Muscle of back (tissue), 11 donors: ENCODE data around the gene CACNA2D1. TPM values are rescaled to one million over a fixed set of nuclear protein-coding genes. Genes with fewer than 3 reads are reported as not detected.

Experiments used
- DNase-seq, 3 donors: peaks; one replicate each; pipeline versions ENCODE4 v3.0.0 to v3.0.0-alpha.2; 2013
- polyA plus RNA-seq, 10 donors: library from polyadenylated mRNA; unstranded; fragments of 120-200 nt; gene quantifications; one replicate each; pipeline ENCODE4 v1.2.1, GENCODE V29; 2013; ENCODE audit not compliant: insufficient read length in 10 of 10

Gene CACNA2D1
- polyA plus RNA-seq, 10 donors: 79.1 to 158 (median 107) TPM

DNA sequence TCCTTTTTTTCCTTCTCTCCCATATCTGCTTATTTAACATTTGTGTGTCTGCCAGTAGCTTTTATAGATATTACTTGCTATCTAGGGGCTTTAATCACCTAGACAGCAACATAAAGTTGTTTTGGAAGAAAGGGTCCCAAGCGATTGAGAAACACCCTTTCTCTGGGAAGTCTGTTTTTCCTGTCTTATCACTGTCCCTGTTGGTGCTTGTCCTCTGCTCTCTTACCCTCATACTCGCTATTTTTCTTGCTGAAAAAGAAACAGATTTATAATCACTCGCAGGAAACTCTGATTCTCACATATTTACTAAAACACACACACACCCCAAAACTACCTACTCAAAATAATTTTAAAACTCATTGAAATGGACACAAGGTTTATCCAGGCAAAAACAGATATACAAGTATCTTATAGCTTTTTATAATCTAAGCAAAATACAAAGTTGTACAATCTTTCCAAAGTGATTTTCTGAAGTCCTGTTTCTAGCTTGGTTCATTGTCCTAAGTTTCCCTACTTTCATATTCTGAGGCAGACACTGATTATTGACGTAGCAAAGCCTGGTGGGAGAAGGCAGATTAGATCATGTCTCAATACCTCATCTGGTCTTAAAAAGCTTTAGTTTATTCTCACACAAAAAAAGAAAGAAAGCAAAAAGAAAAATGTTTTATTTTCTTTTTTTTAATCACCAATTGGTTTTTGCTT lies 157.3 kb downstream of the CACNA2D1 start:
- DNase-seq: peak; percentile 41 to 73 (median 55)

DNA sequence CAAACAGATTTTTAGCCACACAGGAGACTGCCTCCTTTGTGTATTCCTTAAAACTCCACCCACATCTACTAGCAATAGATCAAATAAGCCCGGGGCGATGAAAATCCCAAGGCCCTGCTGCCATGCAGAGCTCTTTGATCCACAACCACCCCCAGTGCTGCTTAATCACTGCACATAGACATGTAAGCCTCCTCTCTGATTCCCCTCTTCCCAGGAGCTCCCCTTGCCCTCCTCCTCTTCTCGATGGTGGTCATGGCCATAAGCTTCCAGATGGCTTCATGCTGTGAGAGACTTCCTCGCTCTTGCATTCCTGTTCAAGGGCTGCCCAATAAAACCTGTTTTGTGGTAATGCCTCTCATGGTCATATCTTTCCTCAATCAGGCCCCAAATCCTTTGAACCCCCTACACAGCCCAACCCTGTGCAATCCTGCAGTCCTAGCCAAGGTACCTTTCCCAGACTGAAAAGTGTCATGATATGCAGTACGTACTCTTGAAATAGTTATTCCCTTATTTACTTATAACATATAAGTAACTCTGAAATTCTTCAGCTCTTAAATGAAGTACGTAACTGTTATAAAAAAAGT lies 158.5 kb downstream of the CACNA2D1 start:
- DNase-seq: no peak

DNA sequence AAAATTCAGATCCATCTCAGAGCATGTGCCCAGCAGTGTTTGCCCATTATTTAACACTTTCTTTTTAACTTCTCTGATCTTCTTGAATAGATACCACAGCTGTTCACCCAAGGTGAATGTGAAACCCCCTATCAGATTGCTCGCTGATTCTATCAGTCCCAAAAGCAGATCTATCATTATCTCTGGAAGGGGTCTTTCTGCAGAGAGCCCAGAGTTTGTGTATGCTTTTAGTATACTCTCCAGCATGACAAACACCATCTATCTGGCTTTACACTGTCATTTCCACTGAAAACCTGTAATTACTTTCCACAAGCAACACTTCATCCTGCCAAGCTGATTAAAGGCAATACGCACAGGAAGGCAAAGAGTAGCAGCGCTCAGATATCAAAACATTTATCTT lies 168.2 kb downstream of the CACNA2D1 start:
- DNase-seq: no peak

DNA sequence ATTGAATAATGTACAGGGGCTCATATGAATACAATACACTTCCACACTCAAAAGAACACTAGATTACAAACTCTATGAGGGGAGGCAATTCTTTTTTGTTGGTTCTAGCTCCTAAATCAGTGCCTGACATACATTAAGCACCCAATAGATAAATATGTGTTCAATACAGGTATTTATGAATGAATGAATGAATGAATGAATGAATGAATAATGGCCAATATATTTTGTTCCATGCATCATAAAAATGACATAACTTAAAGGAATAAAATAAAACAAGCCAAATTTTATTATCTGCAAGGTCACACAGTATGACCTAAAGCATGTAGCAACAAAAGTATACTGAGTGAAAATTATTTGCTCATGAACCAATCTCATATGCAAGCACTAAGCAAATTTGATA lies 168.9 kb downstream of the CACNA2D1 start:
- DNase-seq: no peak

DNA sequence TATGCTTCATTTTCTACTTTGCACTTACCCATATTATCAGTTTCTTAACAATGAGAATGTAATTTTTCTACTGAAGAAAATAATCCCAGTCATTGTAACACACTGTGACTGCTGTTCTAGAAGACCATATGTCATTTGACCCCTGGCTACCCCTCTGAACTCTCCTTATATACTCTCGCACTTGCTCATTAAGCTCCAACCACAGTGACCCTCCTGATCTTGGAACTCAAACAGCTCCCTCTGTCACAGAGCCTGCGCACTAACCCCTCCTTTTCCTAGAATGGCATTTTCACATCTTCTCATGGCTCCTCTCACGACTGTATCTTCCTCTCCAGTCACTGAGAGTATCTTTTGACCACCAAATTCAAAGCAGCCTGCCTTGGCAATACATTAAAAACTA lies 169.7 kb downstream of the CACNA2D1 start:
- DNase-seq: peak in 1 of 3 donors; percentile 25

DNA sequence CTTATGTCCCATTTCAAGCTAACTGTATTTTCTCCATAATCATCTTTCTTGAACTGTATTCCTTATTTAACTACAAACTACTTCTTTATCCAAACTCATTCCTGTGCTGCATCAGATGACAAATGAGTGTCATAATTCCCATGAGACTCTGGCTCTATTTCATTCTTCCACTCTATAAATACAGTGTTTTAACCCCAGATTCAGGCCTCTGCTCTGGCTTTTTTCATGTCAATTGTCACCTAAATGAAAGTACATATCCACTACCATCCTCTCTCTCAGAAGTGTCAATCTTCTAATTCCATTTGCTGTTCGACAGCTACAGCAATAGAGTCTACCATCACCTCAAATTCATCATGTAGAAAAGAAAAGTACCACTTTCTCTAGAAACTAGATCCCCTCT lies 172.7 kb downstream of the CACNA2D1 start:
- DNase-seq: no peak

DNA sequence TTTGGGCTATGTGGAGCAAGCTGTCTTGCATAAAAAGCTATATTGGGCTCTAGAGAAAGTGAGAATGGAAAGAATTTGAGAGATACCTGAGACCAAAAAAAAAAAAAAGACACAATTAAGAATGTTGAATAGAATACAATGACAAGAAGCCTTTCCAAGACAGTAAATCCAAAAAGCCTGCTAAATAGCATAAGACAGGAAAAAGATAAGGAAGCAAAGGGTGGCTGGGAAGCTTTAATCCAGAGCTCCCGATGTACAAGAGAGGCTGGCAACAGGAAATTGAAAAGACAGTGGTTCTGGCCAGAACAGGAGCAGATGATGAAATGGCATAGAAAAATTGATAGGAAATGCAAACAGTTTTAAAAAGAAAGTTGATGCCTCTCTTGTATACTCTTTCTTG lies 174.9 kb downstream of the CACNA2D1 start:
- no peak for DNase-seq

DNA sequence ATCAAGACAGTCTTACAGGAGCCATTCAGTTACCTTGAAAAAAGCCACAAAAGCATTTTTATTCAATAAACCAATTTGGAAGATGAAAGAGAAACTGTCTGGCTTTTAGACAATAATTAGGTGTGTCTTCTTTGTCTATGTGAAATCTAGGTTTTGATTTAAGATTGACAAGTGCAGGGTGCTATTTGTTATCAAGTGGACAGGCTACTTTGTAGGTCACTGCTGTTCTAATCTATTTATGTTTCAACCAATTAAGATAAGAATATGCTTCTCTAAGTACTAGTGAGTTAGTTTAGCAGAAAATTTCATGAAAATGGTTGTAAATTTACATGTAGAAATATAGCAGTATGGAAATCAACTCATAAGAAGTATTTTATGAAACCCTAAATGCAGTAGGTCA lies 177.5 kb downstream of the CACNA2D1 start:
- DNase-seq: no peak

DNA sequence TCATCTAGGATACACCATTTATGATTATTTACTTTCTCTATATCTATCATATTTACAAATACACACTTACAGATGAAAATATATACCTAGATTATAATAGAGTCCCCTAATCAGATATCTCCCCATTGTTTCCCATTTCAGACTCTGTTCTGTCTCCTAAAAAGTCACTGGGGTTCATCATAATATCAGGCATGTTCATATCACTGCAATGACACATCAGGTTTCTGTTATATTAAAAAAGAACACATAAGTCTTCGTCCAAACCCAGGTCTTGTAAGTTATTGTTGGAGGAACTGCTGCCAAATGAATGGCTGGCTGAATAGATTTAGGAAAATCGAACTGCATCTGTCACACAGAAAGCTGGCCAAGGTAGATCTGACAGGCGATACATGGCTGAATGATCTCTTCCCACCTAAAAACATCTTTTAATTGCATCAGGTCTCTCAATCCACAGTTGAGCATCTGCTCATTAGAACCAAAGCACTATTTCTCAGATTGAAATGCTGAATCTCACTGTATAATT lies 178.7 kb downstream of the CACNA2D1 start:
- no peak for DNase-seq

DNA sequence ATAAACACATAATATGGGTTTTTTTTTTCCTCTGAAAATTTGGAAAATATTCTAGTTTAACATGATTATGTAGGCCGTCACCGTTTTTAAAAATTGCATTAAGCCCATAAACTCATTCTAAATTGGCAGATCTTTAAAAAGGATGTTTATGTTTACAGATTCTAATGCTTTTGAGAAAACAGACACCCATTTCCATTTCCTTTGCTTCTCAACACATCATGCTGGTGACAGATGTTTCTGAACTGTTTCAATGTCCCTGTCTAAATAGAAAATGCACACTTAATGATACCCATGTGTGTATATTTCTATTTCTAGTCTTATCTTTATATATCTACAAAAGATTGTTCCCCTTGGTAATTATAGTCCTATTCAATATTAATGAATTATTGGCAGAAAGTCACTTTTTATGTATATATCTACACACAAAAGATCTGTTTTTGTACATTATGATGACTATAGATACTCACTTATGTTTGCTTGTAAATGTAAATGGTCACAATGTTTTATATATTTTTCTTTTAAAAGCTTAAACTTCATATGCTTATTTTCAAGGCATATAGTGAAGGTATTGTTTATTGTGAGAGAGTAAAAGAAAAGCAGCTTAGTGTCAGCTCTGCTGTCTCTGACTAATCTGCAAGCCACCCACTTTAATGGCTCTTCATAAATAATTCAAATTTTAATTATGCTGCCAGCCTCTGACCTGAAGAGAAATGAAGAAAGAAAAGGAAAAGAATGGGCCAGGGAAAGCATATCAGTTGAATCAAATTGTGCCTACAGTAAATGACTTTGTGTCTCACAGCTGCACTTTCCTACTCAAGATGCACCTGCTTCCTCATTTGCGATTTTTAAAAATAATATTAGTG lies 179.4 kb downstream of the CACNA2D1 start:
- DNase-seq: no peak

DNA sequence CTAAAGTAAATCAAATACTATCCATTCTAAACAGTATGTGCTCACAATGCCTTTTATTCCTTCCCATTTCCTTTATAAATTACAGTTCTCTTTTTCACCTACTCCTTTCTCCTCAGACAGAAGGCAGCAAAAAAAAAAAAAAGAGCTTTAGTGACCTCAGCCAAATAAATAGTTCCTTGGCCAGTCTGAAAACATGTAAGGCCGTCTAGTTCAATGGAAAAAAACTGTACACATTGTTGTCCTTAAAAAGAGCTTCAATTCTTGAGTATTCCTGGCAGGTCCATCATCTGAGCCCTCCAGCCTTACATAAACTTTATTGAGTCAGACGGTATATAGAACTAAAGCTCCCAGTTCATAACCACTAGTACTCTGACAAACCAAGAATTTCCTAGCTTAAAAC lies 185.4 kb downstream of the CACNA2D1 start:
- DNase-seq: peak; percentile 14 to 53 (median 36)

DNA sequence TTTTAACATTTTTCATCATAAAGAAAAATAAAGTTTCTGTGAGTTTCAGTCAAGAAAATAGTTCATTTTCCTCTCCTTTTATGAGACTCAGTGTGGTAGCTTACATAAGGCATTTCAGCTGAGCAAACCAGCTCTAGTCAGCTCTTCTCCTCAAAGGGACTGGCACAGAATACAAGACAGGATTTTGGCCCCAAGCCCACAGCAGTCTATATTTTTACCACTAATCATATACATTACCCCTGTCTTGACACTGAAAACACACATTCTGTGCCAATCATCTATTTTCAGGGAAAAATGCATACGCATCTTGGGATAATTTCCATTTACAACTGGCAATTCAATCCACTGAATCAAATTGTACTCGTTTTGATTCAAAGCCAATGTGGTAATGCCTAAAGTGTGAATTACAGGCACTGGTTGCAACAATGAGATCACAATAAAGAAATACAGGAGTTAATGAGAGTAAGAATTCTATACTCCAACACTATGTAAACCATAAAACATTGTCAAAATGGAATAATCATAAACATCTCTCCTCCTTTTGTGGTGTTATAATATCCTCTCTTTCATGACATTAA lies 186.4 kb downstream of the CACNA2D1 start:
- DNase-seq: no peak

DNA sequence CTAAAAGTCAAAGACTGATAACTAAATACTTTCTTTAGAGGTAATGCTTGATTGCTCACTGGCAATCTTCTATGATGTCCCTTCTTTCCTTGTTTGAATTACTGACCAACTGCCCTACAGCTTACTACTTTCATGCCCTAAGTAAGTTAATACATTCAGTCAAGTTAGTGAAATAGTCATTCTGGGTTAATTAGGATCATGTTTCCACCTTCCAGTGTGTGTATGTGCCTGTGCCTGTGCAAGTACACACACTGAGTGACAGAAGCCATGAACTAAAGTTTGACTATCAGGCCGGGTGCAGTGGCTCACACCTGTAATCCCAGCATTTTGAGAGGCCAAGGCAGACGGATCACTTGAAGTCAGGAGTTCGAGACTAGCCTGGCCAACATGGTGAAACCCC lies 187.9 kb downstream of the CACNA2D1 start:
- DNase-seq: no peak

DNA sequence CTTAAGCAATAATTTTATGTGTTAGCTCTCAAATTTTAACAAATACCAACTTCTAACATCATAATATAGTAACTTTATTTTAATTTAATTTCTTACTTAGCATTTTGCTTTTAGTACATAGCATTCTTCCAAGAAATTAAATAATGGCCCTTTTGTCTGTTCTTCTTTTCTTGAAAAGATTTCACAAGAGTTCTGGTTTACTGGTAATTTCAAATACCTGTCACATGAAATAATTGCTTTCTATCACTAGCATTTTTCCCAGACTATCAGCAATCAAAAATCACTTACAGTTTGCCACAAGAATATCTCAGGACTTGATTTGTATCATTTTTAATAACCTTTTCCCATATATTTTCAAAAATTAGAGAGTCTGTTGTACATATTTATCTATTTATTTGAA lies 193.0 kb downstream of the CACNA2D1 start:
- no peak for DNase-seq

DNA sequence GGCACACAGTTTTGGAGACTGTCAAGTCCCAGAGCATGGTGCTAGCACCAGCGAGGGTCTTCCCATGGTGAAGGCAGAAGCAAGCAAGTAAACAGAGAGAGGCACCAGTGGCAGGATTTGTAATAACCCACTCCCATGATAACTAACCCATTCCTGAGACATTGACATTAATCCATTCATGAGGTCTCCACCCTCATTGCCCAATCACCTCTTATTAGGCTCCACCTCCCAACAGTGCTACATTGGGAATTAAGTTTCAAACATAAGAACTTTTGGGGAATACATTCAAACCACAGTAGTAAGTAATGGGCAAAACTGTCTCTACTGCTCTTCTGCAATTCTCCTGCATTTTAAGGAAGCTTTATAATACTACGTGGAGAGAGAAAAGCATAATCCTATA lies 193.6 kb downstream of the CACNA2D1 start:
- DNase-seq: no peak

DNA sequence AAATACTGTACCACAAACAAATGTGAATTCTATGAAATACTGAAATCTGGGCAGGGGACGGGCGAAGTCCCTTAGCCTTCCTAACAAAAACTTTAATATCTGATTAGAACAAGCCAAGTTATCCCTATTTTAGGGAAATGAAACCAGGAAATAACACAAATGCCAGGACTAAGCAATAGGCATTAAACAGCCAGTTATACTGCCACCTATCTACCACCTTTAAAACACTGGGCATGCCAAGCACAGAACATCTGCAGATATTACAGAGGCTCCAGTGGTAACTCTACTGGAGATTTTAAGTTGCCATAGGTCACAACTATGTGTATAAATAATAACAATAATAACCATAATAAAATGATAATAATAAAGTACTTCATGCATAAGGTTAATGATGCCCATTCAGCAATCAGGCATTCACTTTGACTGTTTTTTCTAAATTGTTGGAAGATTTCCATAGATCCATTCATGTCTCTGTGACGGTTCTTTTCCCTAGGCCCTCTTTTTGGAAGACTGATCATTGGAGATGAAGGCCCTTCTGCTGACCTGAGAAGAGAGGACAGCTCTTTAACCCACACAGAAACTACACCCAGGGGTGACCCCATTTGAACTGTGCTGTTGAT lies 195.7 kb downstream of the CACNA2D1 start:
- DNase-seq: no peak

DNA sequence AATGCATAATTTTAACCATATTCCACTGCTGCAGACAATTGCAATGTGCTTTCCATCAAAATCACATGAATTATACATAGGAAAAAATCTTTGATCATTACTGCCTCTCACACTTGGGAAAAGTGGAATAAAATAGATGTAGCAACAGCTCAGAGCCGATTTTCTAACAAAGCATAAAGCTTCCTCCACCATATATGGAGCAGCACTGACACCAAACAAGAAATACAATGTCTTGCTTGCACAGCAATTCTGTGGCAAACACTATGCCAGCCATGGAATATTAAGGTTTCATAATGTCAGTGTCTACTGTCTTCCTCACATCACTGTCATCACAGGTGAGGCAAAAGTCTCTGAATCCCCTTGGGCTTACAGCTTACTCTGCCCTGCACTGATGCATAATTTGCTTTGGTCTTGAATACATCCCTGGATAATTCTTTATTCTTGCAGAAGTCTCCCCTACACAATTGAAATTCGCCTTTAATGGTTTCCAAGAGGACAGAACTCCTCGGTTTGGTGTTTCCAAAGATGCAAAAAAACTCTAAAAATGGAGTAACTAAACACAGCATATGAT lies 198.5 kb downstream of the CACNA2D1 start:
- no peak for DNase-seq

DNA sequence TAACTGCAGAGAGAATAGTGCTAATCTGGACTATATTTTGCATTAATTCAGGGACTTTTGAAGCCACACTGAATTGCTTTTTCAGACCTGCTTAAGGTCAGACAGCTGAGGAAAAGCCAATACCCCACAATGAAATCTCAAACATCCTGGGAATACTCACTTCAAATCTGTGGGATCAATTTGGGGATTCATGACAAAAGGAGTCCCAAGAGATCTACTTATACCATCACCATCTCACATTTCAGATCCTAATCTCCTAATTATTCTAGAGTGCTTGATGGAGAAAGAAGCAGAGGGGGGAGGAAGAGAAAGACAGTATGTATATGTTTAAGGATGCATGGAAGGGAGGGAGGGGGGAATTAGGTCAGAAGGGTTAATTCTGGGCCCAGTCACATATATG lies 202.2 kb downstream of the CACNA2D1 start:
- no peak for DNase-seq

DNA sequence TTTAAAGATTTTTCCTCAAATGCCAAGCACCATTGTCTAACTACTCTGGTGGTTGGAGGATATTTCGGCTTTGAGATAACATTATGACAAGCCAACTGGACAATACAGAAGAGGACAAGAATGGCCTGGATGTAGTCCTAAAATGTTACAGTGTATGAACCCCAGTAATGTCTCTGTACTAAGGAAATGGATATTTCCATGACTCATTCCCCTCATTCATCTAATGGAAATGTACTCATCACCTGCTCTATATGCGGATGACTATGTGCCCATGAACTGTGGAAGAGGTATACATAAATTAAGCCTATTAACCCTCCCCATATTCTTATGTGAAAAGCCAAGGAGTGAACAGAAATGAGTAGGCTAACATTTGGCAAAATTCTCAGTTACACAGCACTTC lies 207.9 kb downstream of the CACNA2D1 start:
- DNase-seq: no peak

DNA sequence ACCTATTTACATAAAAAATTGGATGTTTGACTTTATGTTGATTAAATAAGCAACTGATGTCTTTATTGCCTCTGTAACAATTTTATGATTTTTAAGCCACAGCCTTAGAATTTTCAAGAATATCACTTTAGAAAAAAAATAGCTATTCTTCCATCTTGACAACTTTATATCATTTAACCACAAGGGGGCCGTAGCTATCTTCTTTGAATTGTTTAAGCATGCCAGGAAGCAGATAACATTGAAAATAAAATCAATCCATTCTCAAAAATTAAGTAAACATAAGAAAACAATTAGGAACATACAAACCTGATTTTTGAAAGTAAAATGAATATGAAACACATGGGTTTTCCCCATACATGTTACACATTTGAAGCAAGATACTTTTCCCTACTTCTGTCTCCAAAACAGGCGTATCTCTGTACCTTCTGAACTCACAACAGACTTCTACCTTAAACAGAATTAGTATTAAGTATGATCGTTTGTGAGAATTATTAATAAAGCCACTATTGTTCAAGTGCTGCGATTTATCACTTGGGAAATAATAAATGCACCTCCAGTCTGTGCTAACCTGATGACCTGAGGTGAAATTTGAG lies 209.0 kb downstream of the CACNA2D1 start:
- DNase-seq: peak; percentile 33 to 75 (median 43)
